GM10266 (cell line): Measurements from ENCODE around the gene ANAPC15.

Source experiments
- DNase-seq: peaks from one replicate; pipeline ENCODE4 v3.0.0; 2012; ENCODE audit errors: extremely low spot score
- TF ChIP-seq, protein P1 (sequence below): IDR thresholded peaks from 2 replicates; pipeline ENCODE4 v1.5.1; 2012; ENCODE audit warnings: mild to moderate bottlenecking, low read depth; ENCODE audit not compliant: control insufficient read depth, insufficient read depth; ENCODE audit errors: missing control alignments

Gene ANAPC15

DNA sequence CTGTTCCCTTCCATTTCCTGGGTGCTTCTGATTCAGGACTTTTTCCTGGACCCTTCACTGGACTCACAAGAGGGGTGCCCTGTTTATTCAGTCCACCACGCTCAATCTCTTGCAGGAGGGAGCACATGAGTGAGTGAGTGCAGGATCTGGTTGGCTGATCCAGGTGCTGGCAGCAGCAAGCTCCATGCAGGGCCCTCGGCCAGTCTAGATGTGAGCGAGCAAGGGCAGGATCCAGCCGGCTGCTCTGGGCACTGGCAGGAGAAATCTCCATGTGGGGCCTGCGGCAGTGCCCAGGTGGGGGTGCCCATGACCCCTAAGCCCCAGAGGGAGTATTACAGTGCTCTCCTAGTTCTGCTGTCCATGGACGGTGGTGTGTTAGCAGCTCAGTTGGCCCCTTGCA lies 11.6 kb upstream of the ANAPC15 start:
- TF ChIP-seq, protein P1, sequence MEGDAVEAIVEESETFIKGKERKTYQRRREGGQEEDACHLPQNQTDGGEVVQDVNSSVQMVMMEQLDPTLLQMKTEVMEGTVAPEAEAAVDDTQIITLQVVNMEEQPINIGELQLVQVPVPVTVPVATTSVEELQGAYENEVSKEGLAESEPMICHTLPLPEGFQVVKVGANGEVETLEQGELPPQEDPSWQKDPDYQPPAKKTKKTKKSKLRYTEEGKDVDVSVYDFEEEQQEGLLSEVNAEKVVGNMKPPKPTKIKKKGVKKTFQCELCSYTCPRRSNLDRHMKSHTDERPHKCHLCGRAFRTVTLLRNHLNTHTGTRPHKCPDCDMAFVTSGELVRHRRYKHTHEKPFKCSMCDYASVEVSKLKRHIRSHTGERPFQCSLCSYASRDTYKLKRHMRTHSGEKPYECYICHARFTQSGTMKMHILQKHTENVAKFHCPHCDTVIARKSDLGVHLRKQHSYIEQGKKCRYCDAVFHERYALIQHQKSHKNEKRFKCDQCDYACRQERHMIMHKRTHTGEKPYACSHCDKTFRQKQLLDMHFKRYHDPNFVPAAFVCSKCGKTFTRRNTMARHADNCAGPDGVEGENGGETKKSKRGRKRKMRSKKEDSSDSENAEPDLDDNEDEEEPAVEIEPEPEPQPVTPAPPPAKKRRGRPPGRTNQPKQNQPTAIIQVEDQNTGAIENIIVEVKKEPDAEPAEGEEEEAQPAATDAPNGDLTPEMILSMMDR, result no peak
- DNase-seq, result no peak

DNA sequence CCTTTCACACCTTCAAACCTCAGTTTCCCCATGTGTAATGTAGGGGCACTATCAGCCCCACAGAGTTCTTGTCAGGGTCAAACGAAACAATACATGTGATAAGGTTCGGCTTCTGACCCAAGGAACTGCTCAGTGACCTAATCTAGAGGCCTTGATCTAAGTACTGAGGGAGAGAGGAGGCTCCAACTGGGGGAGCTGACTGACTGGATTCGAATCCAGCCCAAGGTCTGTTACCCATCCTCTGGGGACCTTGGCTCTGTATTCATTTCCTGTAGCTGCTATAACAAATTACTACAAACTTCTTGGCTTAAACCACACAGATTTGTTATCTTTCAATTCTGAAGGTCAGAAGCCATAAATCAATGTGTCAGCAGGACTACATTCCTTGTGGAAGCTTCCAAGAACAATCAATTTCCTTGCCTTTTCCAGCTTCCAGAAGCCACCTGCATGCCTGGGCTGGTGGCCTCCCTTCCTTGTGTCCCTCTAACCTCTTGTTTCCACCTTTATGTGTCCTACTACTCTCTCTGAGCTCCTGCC lies 10.7 kb upstream of the ANAPC15 start:
- TF ChIP-seq, protein P1, result no peak
- DNase-seq, result no peak

DNA sequence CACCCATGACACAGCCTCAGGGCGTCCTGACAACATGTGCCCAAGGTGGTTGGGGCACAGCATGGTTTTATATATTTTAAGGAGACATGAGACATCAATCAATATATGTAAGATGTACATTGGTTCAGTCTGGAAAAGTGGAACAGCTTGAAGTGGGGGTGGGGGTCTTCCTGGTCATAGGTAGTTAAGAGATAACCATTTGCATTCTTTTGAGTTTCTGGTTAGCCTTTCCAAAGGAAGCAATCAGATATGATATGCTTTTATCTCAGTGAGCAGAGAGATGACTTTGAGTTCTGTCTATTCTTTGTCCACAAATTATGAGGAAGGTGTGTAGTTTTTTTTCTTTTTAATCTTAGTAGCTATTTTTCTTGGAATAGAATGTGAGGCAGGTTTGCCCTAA lies 10.1 kb upstream of the ANAPC15 start:
- TF ChIP-seq, protein P1, result no peak
- DNase-seq, result no peak

DNA sequence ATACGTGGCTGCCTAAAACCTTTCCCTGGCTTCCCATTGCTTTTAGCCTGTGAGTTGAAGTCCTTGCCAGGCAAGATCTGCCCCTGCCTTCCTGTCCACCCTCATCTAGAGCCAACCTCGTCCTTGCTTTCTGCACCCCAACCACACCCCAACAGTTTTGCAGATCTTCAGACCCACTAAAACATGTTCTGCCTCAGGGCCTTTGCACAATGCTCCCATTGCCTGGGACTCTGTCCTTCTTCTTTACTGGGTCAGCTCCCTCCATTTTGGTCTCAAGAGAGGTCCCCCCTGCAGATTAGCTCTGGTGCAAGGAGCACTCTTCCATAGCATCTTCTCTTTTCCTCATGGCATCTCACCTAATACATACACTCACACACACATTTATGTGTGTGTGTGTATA lies 8.4 kb upstream of the ANAPC15 start:
- no peak for DNase-seq
- TF ChIP-seq, protein P1, result no peak

DNA sequence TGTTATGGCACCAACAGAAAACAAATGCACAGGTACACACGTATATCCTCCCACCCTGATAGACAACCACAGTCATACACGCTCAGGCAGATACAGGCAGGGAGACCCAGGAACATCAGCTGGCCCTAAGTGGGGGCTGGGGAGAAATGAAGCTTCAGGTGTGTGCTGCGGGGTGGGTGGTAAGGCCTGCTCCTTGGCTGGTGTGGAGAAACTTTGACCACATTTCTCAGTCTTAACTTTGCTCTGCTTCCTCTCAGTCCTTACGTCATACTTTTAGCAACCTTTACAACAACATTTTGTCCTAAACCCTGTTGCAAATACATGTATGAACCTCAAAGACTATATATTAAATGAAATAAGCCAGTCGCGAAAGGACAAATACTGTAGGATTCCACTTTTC lies 6.7 kb upstream of the ANAPC15 start:
- TF ChIP-seq, protein P1, result no peak
- DNase-seq, result no peak

DNA sequence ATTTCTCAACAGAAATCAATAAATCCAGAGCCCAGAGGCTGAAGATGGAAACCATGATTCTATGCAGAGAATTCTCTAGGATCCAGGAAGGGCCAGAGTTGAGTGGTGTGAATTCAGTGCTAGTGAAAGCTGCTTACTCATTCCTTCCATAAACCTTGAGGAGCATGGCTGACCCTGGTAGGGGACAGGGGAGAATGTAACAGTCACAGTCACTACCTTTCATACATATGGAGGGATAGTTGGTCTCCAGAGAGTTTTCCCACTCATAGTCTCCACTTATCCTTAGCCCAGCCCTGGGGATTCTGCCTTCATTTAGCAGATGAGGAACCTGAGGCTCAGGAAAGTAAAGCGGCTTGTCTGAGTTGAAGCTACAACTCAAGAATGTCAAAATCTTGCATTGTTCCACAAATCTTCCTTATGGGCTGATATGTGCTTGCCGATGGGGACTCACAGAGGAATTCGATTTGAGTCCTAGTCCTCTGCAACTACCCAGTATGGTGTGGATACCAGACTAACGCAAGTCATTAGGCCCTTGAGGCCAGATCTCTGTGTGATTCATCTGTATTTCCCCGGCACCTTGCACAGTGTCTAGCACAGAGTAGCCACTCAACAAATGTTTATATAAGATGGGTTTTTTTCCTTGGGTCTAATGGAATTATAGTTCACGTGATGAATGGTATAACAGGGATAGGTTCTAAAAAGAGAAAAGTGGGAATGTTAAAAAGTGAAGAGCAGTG lies 3.7 kb upstream of the ANAPC15 start:
- TF ChIP-seq, protein P1, result no peak
- DNase-seq, result no peak

DNA sequence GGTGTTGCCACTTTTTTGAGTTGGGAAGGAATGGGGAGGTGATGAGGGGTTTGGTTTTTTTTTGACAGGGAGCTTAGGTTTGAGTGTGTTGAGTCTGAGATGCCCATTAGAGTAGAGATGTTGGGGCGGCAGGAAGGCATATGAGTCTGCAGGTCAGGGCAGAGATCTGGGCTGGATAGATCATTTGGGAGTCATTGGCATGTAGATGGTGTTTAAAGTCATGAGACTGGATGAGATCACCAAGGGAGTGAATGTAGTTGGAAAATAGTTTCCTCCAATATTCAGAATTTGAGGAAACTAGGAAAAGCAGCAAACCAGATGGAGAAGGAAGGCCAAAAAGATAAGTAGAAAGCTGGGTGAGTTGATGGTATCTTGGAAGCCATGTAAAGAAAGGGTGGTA lies 2.1 kb upstream of the ANAPC15 start:
- TF ChIP-seq, protein P1, result no peak
- no peak for DNase-seq
